Activated CD8-positive, alpha-beta T cell treated with anti-CD3 and anti-CD28 coated beads, Interleukin-2, amount 10 ng/mL, durations not matched to agents 7 days and 5 days (primary cell): Measurements from ENCODE around the gene GLIPR1L1. TPM values are rescaled to one million over a fixed set of nuclear protein-coding genes. Genes with fewer than 3 reads are reported as not detected.
"Not testable (repeated sequence)": the region's sequence is repeated elsewhere in the genome, so short reads cannot be mapped to it uniquely, and the experiment has no call there.

Experiments used
- ATAC-seq: fragments of 150-1000 bp; cut with Tn5 transposase; one replicate; pipeline ENCODE4 v1.10.0; 2021; ENCODE audit warnings: moderate library complexity
- CTCF ChIA-PET: fragments of 350-600 bp; sonication (Branson Sonifier 250); formaldehyde crosslinking; loops from one replicate; lab custom pipeline; 2021; ENCODE audit warnings: antibody characterized with exemption; lab: Charles Lee
- POLR2A ChIA-PET: fragments of 350-600 bp; sonication (Branson Sonifier 250); formaldehyde crosslinking; loops from one replicate; lab custom pipeline; 2021; ENCODE audit warnings: antibody characterized with exemption; lab: Charles Lee
- DNase-seq: peaks from one replicate; pipeline ENCODE4 v3.0.0-alpha.2; 2020
- H3K27ac Mint-ChIP-seq: one replicate; pipeline ENCODE4 v1.8.0; 2021; ENCODE audit warnings: mild to moderate bottlenecking, mixed read lengths
- H3K27me3 Mint-ChIP-seq: one replicate; pipeline ENCODE4 v1.8.0; 2021; ENCODE audit warnings: low read depth, mixed read lengths
- H3K36me3 Mint-ChIP-seq: one replicate; pipeline ENCODE4 v1.8.0; 2021; ENCODE audit warnings: low read depth, mixed read lengths
- H3K4me1 Mint-ChIP-seq: one replicate; pipeline ENCODE4 v1.8.0; 2021; ENCODE audit warnings: low read depth, mixed read lengths
- H3K4me3 Mint-ChIP-seq: one replicate; pipeline ENCODE4 v1.8.0; 2021; ENCODE audit warnings: mild to moderate bottlenecking, mixed read lengths
- H3K9me3 Mint-ChIP-seq: one replicate; pipeline ENCODE4 v1.8.0; 2022; ENCODE audit warnings: mixed read lengths; ENCODE audit not compliant: insufficient read depth
- total RNA-seq, 2 experiments: library from RNA; stranded (reverse); gene quantifications; one replicate each; pipeline ENCODE4 v1.2.3, GENCODE V29; 2021

GLIPR1L1 gene
- total RNA-seq, 2 experiments from 2014 or later = not detected

DNA sequence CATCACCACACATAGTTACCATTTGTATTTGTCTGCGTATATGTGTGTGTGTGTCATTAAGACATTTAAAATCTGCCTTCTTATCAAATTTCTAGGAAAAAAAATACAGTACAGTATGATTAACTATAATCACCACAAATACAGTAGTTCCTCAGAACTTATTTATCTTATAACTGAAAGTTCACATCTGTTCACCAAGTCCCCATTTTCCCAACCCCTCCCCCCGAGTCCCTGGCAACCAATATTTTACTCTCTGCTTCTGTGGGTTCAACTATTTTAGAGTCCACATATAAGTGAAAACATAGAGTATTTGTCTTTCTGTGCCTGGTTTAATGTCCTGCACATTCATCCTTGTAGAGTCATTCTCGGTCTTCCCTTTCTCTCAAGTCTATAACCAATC is 16.7 kb upstream of the GLIPR1L1 start:
- Mint-ChIP-seq H3K4me1 (no peaks in the 10 kb centered on the region), H3K9me3 (no peaks in the 10 kb centered on the region), H3K4me3 (no peak overlapping the region), H3K27me3 (peaks cover 16% of the 10 kb centered on the region), H3K36me3 (no peaks in the 10 kb centered on the region), H3K27ac (no peak overlapping the region)
- ATAC-seq (no peak), DNase-seq (no peak)
- ChIA-PET POLR2A (no interaction called here), CTCF (interaction anchor here (1.0 kb wide), 1 partner anchor 17 kb away, joined by 7 read pairs; the partner anchor contains the start of gene GLIPR1L1)

DNA sequence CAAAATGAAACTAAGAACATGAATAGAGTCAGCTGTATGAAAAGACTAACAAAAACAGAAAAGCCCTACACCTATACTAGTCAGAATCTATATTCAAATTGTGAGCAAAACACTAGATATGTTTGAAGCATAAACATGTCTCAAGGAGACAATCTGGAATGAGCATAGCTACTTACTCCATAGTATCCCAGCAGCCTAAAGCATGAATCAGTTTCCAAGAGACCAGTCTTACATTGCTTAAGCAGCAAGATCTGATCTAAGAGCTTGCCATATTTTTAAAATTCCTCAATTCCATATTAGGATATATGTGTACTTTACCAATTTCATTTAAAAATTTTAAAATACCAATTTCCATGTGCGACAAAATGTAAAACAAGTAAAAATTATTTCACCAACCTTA is 12.0 kb upstream of the GLIPR1L1 start:
- no peak overlapping the region for H3K27ac Mint-ChIP-seq
- no peaks in the 10 kb centered on the region for H3K4me1 Mint-ChIP-seq
- ATAC-seq (no peak), DNase-seq (no peak)
- CTCF ChIA-PET = interaction anchor here (1.0 to 1.3 kb wide), 2 partner anchors 12 to 69 kb away, joined by 3 to 6 read pairs; partner anchors contain the start of genes GLIPR1L1 and GLIPR1L2
- peaks cover 23% of the 10 kb centered on the region for H3K27me3 Mint-ChIP-seq
- H3K9me3 Mint-ChIP-seq = no peaks in the 10 kb centered on the region
- H3K4me3 Mint-ChIP-seq = no peak overlapping the region
- no peaks in the 10 kb centered on the region for H3K36me3 Mint-ChIP-seq
- POLR2A ChIA-PET = no interaction called here

DNA sequence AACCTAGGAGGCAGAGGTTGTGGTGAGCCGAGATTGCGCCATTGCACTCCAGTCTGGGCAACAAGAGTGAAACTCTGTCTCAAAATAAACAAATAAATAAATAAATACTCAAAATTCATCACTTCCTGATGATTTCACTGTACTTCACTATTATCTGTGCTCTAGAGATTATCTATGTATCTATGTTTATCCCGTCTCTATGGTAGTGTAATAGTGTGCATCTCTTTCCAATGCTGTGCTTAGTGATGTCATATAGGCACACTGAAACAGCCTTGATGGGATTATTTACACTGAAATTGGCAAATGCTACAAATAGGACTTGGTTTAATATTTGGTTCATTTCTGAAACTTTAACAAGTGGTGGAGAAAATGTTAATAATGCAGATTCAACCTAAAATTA is 10.8 kb upstream of the GLIPR1L1 start:
- no peaks in the 10 kb centered on the region for H3K4me1 Mint-ChIP-seq
- no peaks in the 10 kb centered on the region for H3K9me3 Mint-ChIP-seq
- no peak overlapping the region for H3K4me3 Mint-ChIP-seq
- no peak overlapping the region for H3K27ac Mint-ChIP-seq
- H3K27me3 Mint-ChIP-seq = peaks cover 23% of the 10 kb centered on the region
- DNase-seq (no peak), ATAC-seq (no peak)
- ChIA-PET CTCF (no interaction called here), POLR2A (no interaction called here)
- H3K36me3 Mint-ChIP-seq = no peaks in the 10 kb centered on the region

DNA sequence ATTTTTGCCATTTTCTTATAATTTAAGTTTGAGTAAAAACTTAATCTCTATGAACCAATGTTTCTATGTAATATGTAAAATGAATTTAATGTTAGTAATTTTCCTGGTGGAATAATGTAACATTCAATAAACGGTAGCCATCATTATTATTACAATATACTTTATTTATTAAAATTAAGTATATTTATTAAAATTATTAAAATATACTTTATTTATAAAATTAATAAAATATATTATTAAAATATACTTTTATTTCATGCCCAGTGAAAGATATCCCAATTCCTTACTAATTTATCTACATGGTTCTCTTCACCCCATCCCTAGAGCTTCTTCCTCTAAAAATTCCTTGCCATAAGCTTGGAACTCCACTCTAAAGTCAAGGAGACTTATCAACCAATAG is 6.8 kb upstream of the GLIPR1L1 start:
- H3K27me3 Mint-ChIP-seq = peaks cover 28% of the 10 kb centered on the region
- H3K4me3 Mint-ChIP-seq = no peak overlapping the region
- no peaks in the 10 kb centered on the region for H3K9me3 Mint-ChIP-seq
- DNase-seq (no peak), ATAC-seq (no peak)
- no peaks in the 10 kb centered on the region for H3K36me3 Mint-ChIP-seq
- ChIA-PET CTCF (interaction anchor here (1.5 to 2.3 kb wide), 2 partner anchors 152 to 158 kb away, joined by 3 to 7 read pairs; no protein-coding TSS in a partner anchor), POLR2A (no interaction called here)
- peaks cover 11% of the 10 kb centered on the region for H3K4me1 Mint-ChIP-seq
- no peak overlapping the region for H3K27ac Mint-ChIP-seq

DNA sequence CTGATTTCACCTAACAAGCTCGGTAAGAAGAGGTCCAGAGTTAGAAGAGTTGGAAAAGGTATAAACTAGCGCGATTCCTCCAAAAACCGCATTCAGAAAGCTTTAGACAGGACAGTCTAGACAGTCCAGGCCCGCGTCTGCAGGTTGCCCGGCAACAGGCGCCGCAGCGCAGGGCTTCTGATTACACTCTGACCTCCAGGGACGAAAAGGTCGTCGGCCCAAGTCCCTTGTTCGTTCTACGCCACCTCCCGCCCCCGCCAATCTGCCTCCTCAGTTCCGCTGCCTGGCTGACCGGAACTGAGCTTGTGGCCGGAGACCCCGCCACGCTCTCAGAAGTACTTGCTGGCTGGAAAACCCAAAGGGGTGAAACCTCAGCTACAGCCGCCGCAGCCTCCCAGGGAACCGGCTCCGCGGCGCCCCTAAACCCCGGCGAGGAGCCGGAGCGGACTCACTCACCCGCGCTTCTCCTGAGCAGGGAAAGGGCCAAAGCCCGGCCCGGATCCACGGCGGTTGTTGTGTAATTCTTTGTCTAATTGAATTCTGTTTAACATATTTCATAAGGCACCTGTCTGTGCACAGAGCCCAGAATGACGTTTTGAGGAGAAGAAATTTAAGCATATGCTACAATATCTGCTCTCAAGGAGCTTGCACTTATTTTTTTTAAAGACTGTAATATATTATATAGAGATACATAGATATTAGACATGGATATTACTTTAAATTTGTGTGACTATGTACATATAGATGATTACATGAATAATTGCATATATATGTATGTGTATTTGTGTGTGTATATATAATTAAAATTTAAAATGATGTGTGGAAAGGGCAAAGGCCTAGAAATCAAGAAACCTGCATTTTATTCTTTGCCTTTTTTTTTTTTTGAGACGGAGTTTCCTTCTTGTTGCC is 4.3 kb upstream of the GLIPR1L1 start, which contains the start of gene CAPS2:
TSS of gene CAPS2 (minus strand) at position 407 of the 909 bp plus-strand sequence. CDS start 3,826 bp downstream, outside the sequence.
- no peaks in the 10 kb centered on the region for H3K36me3 Mint-ChIP-seq
- ChIA-PET POLR2A (no interaction called here), CTCF (interaction anchor here (1.3 to 5.2 kb wide), 3 partner anchors 108 to 155 kb away, joined by 3 to 58 read pairs (median 7); no protein-coding TSS in a partner anchor)
- no peaks in the 10 kb centered on the region for H3K9me3 Mint-ChIP-seq
- H3K4me3 Mint-ChIP-seq = peak within 1 kb of the TSS; percentile 84
- DNase-seq = peak; percentile 74
- H3K4me1 Mint-ChIP-seq = peaks cover 24% of the 10 kb centered on the region
- H3K27ac Mint-ChIP-seq = no peak within 1 kb of the TSS
- peaks cover 42% of the 10 kb centered on the region for H3K27me3 Mint-ChIP-seq
- peak; percentile 77 for ATAC-seq

DNA sequence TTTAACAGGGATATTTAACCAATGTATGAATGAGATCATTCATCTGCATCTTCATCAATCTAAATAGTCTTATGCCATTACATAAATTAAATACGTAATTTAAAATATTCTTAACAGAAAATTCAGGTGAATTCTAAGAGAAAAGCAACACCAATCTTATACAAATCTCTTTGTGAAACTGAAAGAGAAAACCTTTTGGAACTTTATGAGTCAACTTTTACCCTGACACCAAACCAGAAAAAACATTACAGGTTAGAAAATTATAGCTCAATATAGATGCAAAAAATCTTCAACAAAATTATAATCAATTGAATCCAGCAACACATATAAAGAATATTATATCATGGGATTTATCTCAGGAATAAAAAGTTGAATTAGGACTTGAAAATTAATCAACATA is 3.4 kb downstream of the GLIPR1L1 start:
- no peak overlapping the region for H3K4me3 Mint-ChIP-seq
- no peaks in the 10 kb centered on the region for H3K9me3 Mint-ChIP-seq
- POLR2A ChIA-PET = no interaction called here
- H3K4me1 Mint-ChIP-seq = peaks cover 25% of the 10 kb centered on the region
- H3K27ac Mint-ChIP-seq = no peak overlapping the region
- H3K36me3 Mint-ChIP-seq = no peaks in the 10 kb centered on the region
- peaks cover 19% of the 10 kb centered on the region for H3K27me3 Mint-ChIP-seq
- CTCF ChIA-PET = interaction anchor here (0.7 to 1.0 kb wide), 2 partner anchors 167 to 189 kb away, joined by 3 read pairs; no protein-coding TSS in a partner anchor
- DNase-seq (no peak), ATAC-seq (no peak)

DNA sequence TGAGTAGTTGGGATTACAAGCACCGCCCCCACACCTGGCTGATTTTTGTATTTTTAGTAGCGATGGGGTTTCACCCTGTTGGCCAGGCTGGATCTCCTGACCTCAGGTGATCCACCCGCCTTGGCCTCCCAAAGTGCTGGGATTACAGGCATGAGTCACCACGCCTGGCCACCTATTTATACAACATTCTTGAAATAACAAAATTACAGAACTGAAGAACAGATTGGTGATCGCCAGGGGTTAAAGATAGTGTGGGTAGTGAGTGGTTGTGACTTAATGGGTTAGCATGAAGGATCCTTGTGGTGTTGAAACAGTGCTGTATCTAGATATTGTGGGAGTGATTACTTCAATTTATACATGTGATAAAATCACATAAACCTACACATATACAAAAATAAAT is 7.4 kb downstream of the GLIPR1L1 start:
- H3K9me3 Mint-ChIP-seq = peaks cover 2% of the 10 kb centered on the region

DNA sequence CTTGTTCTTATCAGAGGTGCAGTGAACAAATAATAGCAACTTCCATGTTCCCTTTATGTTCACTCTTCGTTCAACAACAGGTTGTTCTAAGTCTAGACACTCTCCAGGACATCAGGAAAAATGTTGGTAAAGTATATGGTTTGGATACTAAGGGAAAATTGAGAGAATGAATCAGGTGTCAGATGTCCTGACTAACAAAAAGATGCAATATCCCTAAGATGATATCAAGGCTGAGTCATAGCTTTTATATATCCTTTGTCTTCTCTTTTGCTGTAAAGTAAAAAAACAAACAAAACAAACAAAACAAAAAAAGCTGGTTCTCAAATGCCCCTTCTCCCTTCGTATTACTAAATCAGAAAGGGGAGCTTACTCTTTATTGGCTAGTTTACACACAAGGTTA is 11.1 kb downstream of the GLIPR1L1 start:
- H3K4me1 Mint-ChIP-seq = peaks cover 11% of the 10 kb centered on the region
- no peak for DNase-seq
- no peak overlapping the region for H3K27ac Mint-ChIP-seq
- CTCF ChIA-PET = interaction anchor here (1.4 to 2.4 kb wide), 2 partner anchors 12 to 687 kb away, joined by 4 to 10 read pairs; partner anchors contain the start of gene GLIPR1L1
- ATAC-seq = no peak
- H3K4me3 Mint-ChIP-seq = no peak overlapping the region
- peaks cover 4% of the 10 kb centered on the region for H3K9me3 Mint-ChIP-seq
- H3K36me3 Mint-ChIP-seq = no peaks in the 10 kb centered on the region
- POLR2A ChIA-PET = no interaction called here
- H3K27me3 Mint-ChIP-seq = peaks cover 5% of the 10 kb centered on the region

More for the DNA sequence above, 7.4 kb downstream of the GLIPR1L1 start:
- Mint-ChIP-seq H3K27ac (no peak overlapping the region), H3K4me3 (no peak overlapping the region), H3K27me3 (peaks cover 5% of the 10 kb centered on the region), H3K36me3 (no peaks in the 10 kb centered on the region), H3K4me1 (peaks cover 20% of the 10 kb centered on the region)
- POLR2A ChIA-PET = no interaction called here
- no peak for ATAC-seq
- DNase-seq = no peak
- CTCF ChIA-PET = no interaction called here

DNA sequence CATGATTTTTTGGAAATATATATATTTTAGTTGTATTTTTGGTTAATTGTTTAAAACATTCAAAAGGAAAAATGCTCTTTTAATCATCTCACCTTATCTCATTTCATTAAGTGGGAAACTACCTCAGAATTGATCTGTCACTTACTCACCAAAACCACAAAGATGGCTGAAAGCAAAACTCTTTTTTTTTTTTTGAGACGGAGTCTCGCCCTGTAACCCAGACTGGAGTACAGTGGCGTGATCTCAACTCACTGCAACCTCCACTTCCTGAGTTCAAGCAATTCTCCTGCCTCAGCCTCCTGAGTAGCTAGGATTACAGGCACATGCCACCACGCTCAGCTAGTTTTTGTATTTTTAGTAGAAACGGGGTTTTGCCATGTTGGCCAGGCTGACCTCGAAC is 11.7 kb downstream of the GLIPR1L1 start:
- H3K27ac Mint-ChIP-seq = peak overlapping the region; percentile 3
- ATAC-seq, H3K9me3 Mint-ChIP-seq, POLR2A ChIA-PET, H3K4me3 Mint-ChIP-seq, H3K27me3 Mint-ChIP-seq, DNase-seq, H3K36me3 Mint-ChIP-seq: not testable (repeated sequence)
- CTCF ChIA-PET = interaction anchor here (0.9 to 2.4 kb wide), 3 partner anchors 10 to 686 kb away, joined by 3 to 10 read pairs (median 4); partner anchors contain the start of gene GLIPR1L1
- peaks cover 16% of the 10 kb centered on the region for H3K4me1 Mint-ChIP-seq

DNA sequence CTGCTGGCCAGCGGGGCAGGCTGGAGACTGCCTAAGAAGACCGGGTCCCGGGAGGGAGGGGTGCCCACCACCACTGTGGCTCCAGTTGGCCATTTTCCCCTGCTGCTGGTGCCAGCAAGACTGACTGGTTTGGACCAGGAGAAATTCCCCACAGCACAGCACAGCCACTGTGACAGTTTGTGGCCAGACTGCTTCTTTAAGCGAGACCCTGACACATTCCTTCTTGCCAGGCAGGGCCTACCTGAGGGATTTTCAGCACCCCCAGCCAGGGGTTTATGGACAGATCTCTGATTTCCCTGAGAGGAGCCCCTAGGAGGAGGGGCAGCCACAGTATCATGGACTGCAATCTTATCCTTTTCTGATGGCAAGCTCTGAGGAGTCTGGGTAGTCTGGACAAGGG is 15.5 kb downstream of the GLIPR1L1 start:
- H3K36me3 Mint-ChIP-seq = peaks cover 3% of the 10 kb centered on the region
- ChIA-PET POLR2A (no interaction called here), CTCF (no interaction called here)
- H3K27ac Mint-ChIP-seq = no peak overlapping the region
- peaks cover 28% of the 10 kb centered on the region for H3K9me3 Mint-ChIP-seq
- no peaks in the 10 kb centered on the region for H3K27me3 Mint-ChIP-seq
- peaks cover 16% of the 10 kb centered on the region for H3K4me1 Mint-ChIP-seq
- no peak overlapping the region for H3K4me3 Mint-ChIP-seq
- DNase-seq (no peak), ATAC-seq (no peak)

DNA sequence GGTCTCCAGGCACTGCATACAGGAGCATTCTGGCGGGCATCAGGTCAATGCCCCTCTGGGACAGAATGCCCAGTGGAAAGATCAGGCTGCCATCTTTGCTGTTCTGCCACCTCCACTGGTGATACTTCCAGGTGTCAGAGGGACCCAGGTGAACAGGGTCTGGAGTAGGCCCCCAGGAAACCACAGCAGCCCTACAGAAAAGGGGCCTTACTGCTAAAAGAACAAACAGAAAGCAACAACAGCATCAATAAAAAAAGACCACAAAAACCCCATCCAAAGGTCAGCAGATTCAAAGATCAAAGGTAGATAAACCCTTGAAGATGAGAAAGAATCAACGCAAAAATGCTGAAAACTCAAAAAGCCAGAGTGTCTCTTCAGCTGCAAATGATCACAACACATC is 15.9 kb downstream of the GLIPR1L1 start:
- no peak for DNase-seq
- ChIA-PET CTCF (interaction anchor here (0.7 to 0.9 kb wide), 2 partner anchors 16 to 134 kb away, joined by 3 read pairs; partner anchors contain the start of gene GLIPR1L1), POLR2A (no interaction called here)
- Mint-ChIP-seq H3K27ac (no peak overlapping the region), H3K36me3 (peaks cover 3% of the 10 kb centered on the region), H3K27me3 (no peaks in the 10 kb centered on the region), H3K4me1 (peaks cover 16% of the 10 kb centered on the region), H3K4me3 (no peak overlapping the region), H3K9me3 (peaks cover 33% of the 10 kb centered on the region)
- ATAC-seq = no peak

DNA sequence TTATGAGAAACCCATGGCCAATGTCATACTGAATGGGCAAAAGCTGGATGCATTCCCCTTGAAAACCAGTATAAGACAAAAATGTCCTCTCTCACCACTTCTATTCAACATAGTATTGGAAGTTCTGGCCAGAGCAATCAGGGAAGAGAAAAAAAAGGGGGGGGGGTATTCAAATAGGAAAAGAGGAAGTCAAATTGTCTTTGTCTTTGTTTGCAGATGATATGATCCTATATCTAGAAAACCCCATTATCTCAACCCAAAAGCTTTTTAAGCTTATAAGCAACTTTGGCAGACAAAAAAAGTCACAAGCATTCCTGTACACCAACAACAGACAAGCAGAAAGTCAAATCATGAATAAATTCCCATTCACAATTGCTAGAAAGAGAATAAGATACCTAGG is 19.5 kb downstream of the GLIPR1L1 start:
- ATAC-seq = no peak
- H3K9me3 Mint-ChIP-seq = peaks cover 32% of the 10 kb centered on the region
- ChIA-PET POLR2A (no interaction called here), CTCF (no interaction called here)
- no peak overlapping the region for H3K4me3 Mint-ChIP-seq
- no peak for DNase-seq
- peaks cover 3% of the 10 kb centered on the region for H3K36me3 Mint-ChIP-seq
- peaks cover 8% of the 10 kb centered on the region for H3K4me1 Mint-ChIP-seq
- H3K27ac Mint-ChIP-seq = no peak overlapping the region
- H3K27me3 Mint-ChIP-seq = no peaks in the 10 kb centered on the region
